HG02763 (cell line): ENCODE measurements around the gene ITGB3.
A peak's percentile ranks its signal among the peaks of the same experiment; 100 is the strongest.
"Not testable (repeated sequence)": the region's sequence is repeated elsewhere in the genome, so short reads cannot be mapped to it uniquely, and the experiment has no call there.

Experiments
- ATAC-seq: cut with Tn5 transposase; IDR thresholded peaks from one replicate; pipeline ENCODE4 v1.9.1; 2021; ENCODE audit warnings: mild to moderate bottlenecking, moderate library complexity; ENCODE audit not compliant: unreplicated experiment

ITGB3 gene

GRCh38 chr17:47253541-47254402, at the start of gene ITGB3:
Gene ITGB3, plus strand, starts transcription at chr17:47253827. Its CDS starts 35 bp downstream, at chr17:47253862.
- ATAC-seq: no peak

- no peak for ATAC-seq
Measured at GRCh38 chr17:47203984-47204721, 49.5 kb upstream of the ITGB3 start.

- no peak for ATAC-seq
Measured at GRCh38 chr17:47204722-47205418, 48.8 kb upstream of the ITGB3 start.

- peak; percentile 55 for ATAC-seq
Measured at GRCh38 chr17:47205419-47205963, 48.1 kb upstream of the ITGB3 start.

- no peak for ATAC-seq
Measured at GRCh38 chr17:47207143-47208067, 46.2 kb upstream of the ITGB3 start.

GRCh38 chr17:47208744-47209488, 44.7 kb upstream of the ITGB3 start, which contains the start of gene MYL4:
Gene MYL4, plus strand, starts transcription at chr17:47209348. Its CDS starts 75 bp downstream, at chr17:47209423.
- no peak for ATAC-seq

GRCh38 chr17:47209499-47209898, 44.1 kb upstream of the ITGB3 start:
- no peak for ATAC-seq

GRCh38 chr17:47210105-47210504, 43.5 kb upstream of the ITGB3 start:
- ATAC-seq: no peak

GRCh38 chr17:47210779-47211178, 42.8 kb upstream of the ITGB3 start:
- no peak for ATAC-seq

- no peak for ATAC-seq
Measured at GRCh38 chr17:47212458-47212857, 41.2 kb upstream of the ITGB3 start.

- ATAC-seq: no peak
Measured at GRCh38 chr17:47213540-47213939, 40.1 kb upstream of the ITGB3 start.

GRCh38 chr17:47214931-47215330, 38.7 kb upstream of the ITGB3 start:
- no peak for ATAC-seq

- not testable (repeated sequence) for ATAC-seq
Measured at GRCh38 chr17:47216821-47217220, 36.8 kb upstream of the ITGB3 start.

GRCh38 chr17:47217279-47217678, 36.3 kb upstream of the ITGB3 start:
- not testable (repeated sequence) for ATAC-seq

- ATAC-seq: no peak
Measured at GRCh38 chr17:47218896-47219430, 34.7 kb upstream of the ITGB3 start.

GRCh38 chr17:47219621-47220475, 33.8 kb upstream of the ITGB3 start:
- no peak for ATAC-seq

- ATAC-seq: no peak
Measured at GRCh38 chr17:47220531-47220999, 33.1 kb upstream of the ITGB3 start.

- ATAC-seq: no peak
Measured at GRCh38 chr17:47221154-47221553, 32.5 kb upstream of the ITGB3 start.
